Effector CD8-positive, alpha-beta T cell (primary cell): ENCODE results near the gene LYZL2.
"Not testable (repeated sequence)": the region's sequence is repeated elsewhere in the genome, so short reads cannot be mapped to it uniquely, and the experiment has no call there.

Experiments
- DNase-seq: peaks from one replicate; lab custom pipeline; 2025; lab: John Stamatoyannopoulos, UW

LYZL2 gene

GRCh38 chr10:30639946-30640786 lies 10.6 kb upstream of the LYZL2 start:
- no peak for DNase-seq

GRCh38 chr10:30637881-30638467 lies 8.4 kb upstream of the LYZL2 start:
- DNase-seq = no peak

GRCh38 chr10:30631188-30631587 lies 1.6 kb upstream of the LYZL2 start:
- no peak for DNase-seq

GRCh38 chr10:30630571-30630970 lies 1.0 kb upstream of the LYZL2 start:
- DNase-seq = no peak

GRCh38 chr10:30628576-30628975 lies 977 bp downstream of the LYZL2 start:
- not testable (repeated sequence) for DNase-seq

GRCh38 chr10:30626837-30627236 lies 2.7 kb downstream of the LYZL2 start:
- not testable (repeated sequence) for DNase-seq

GRCh38 chr10:30626196-30626595 lies 3.4 kb downstream of the LYZL2 start:
- not testable (repeated sequence) for DNase-seq

- DNase-seq = no peak
Measured at GRCh38 chr10:30625080-30625479, 4.5 kb downstream of the LYZL2 start.

- DNase-seq = no peak
Measured at GRCh38 chr10:30619966-30620365, 9.6 kb downstream of the LYZL2 start.

GRCh38 chr10:30617070-30617469 lies 12.5 kb downstream of the LYZL2 start:
- DNase-seq = no peak

GRCh38 chr10:30611041-30611440 lies 18.5 kb downstream of the LYZL2 start:
- DNase-seq = not testable (repeated sequence)

- no peak for DNase-seq
Measured at GRCh38 chr10:30607814-30608213, 21.7 kb downstream of the LYZL2 start.

GRCh38 chr10:30606313-30606712 lies 23.2 kb downstream of the LYZL2 start:
- no peak for DNase-seq

GRCh38 chr10:30605341-30606121 lies 24.0 kb downstream of the LYZL2 start:
- not testable (repeated sequence) for DNase-seq

GRCh38 chr10:30603589-30603988 lies 26.0 kb downstream of the LYZL2 start:
- DNase-seq = no peak

- DNase-seq = no peak
Measured at GRCh38 chr10:30602747-30603146, 26.8 kb downstream of the LYZL2 start.

- no peak for DNase-seq
Measured at GRCh38 chr10:30600005-30600404, 29.5 kb downstream of the LYZL2 start.

GRCh38 chr10:30598105-30598776 lies 31.3 kb downstream of the LYZL2 start:
- DNase-seq = no peak

- DNase-seq = not testable (repeated sequence)
Measured at GRCh38 chr10:30597433-30597824, 32.1 kb downstream of the LYZL2 start.

GRCh38 chr10:30596493-30597432 lies 32.8 kb downstream of the LYZL2 start:
- DNase-seq = not testable (repeated sequence)

GRCh38 chr10:30596013-30596412 lies 33.5 kb downstream of the LYZL2 start:
- no peak for DNase-seq
